OCI-LY7 (cell line): ENCODE data around the gene POLR1A. TPM values are rescaled to one million over a fixed set of nuclear protein-coding genes. Genes with fewer than 3 reads are reported as not detected.

Experiments
- BruUV-seq: library from RNA; stranded (reverse); fragments of 400-500 nt; replicated peaks from 2 replicates; lab custom pipeline; 2021; lab: Mats Ljungman, UMichigan
- CTCF ChIA-PET: fragments of 300-600 bp; sonication (Branson Sonifier 250); formaldehyde crosslinking; loops from one replicate; lab custom pipeline; 2022; ENCODE audit warnings: antibody characterized with exemption; ENCODE audit not compliant: unreplicated experiment; lab: Charles Lee
- POLR2A ChIA-PET: fragments of 300-600 bp; sonication (Branson Sonifier 250); formaldehyde crosslinking; loops from one replicate; lab custom pipeline; 2022; ENCODE audit warnings: antibody characterized with exemption; lab: Charles Lee
- DNase-seq: peaks from one replicate; pipeline ENCODE4 v3.0.0-alpha.2; 2015; ENCODE audit warnings: low spot score
- H2AFZ ChIP-seq: fragments of 200-600 bp; sonication (generic), shearing (Covaris generic); 2 replicates; pipeline ENCODE4 v1.6.1; 2014; ENCODE audit warnings: mild to moderate bottlenecking, antibody characterized with exemption, low read length, moderate library complexity
- H3K27ac ChIP-seq: fragments of 200-600 bp; sonication (generic); 2 replicates; pipeline ENCODE4 v1.5.1; 2014; ENCODE audit warnings: mixed run types, low read depth, mild to moderate bottlenecking, moderate library complexity, low read length, inconsistent platforms; ENCODE audit not compliant: poor library complexity, severe bottlenecking
- H3K36me3 ChIP-seq: fragments of 200-600 bp; sonication (generic); 2 replicates; pipeline ENCODE4 v1.6.1; 2014; ENCODE audit warnings: mild to moderate bottlenecking, antibody characterized with exemption, low read length, moderate library complexity, mixed read lengths; ENCODE audit not compliant: insufficient read depth
- H3K4me1 ChIP-seq: fragments of 200-600 bp; sonication (generic); 2 replicates; pipeline ENCODE4 v1.5.1; 2014; ENCODE audit warnings: mild to moderate bottlenecking, low read length; ENCODE audit not compliant: insufficient read depth, poor library complexity, severe bottlenecking
- H3K4me2 ChIP-seq: fragments of 200-600 bp; sonication (generic); 2 replicates; pipeline ENCODE4 v1.6.1; 2014; ENCODE audit warnings: mild to moderate bottlenecking, low read length
- H3K4me3 ChIP-seq: fragments of 200-600 bp; sonication (generic); 2 replicates; pipeline ENCODE4 v1.5.1; 2014; ENCODE audit warnings: mild to moderate bottlenecking, low read depth, low read length; ENCODE audit not compliant: poor library complexity, severe bottlenecking
- H3K79me2 ChIP-seq: fragments of 200-600 bp; sonication (generic); 2 replicates; pipeline ENCODE4 v1.6.1; 2016; ENCODE audit warnings: low read depth, mild to moderate bottlenecking, low read length, moderate library complexity, mixed read lengths; ENCODE audit not compliant: insufficient read depth
- H3K9me2 ChIP-seq: fragments of 200-600 bp; sonication (generic); 2 replicates; pipeline ENCODE4 v1.6.1; 2016; ENCODE audit warnings: mild to moderate bottlenecking, low read length, mixed read lengths; ENCODE audit not compliant: insufficient read depth
- H3K9me3 ChIP-seq: fragments of 200-600 bp; sonication (generic); 2 replicates; pipeline ENCODE4 v1.6.1; 2014; ENCODE audit warnings: mild to moderate bottlenecking, mixed run types, low read length, mixed read lengths
- H4K20me1 ChIP-seq: fragments of 200-600 bp; sonication (generic); 2 replicates; pipeline ENCODE4 v1.6.1; 2014; ENCODE audit warnings: mild to moderate bottlenecking, antibody characterized with exemption, low read length, moderate library complexity, mixed read lengths; ENCODE audit not compliant: insufficient read depth
- EZH2phosphoT487 ChIP-seq: fragments of 200-600 bp; sonication (generic); IDR thresholded peaks from 2 replicates; pipeline ENCODE4 v1.6.1; 2018; ENCODE audit warnings: low read depth, borderline replicate concordance, mild to moderate bottlenecking, mixed run types, antibody characterized with exemption, low read length, moderate library complexity, mixed read lengths
- intact Hi-C: fragments of 100-400 bp; cut with micrococcal nuclease; formaldehyde crosslinking; loops from one replicate; pipeline ENCODE4 v1.10.0; 2022; ENCODE audit not compliant: unreplicated experiment
- total RNA-seq, 2 experiments: library from RNA; depleted of rRNA in 1 of 2; stranded (reverse); fragments of >200 nt in 1 of 2; shearing (Covaris generic) in 1 of 2; gene quantifications; 2 replicates each; pipeline ENCODE4 v1.2.3, GENCODE V29; 2014 to 2022
- TF ChIP-seq, protein P1 (sequence below): fragments of 200-600 bp; sonication (generic); conservative IDR thresholded peaks from 2 replicates; pipeline ENCODE4 v1.5.1; 2014; ENCODE audit warnings: mild to moderate bottlenecking, antibody characterized with exemption, low read length, moderate library complexity, mixed read lengths

POLR1A gene
- total RNA-seq, 2 experiments from 2014 or later = 17.5 to 53.3 TPM

DNA sequence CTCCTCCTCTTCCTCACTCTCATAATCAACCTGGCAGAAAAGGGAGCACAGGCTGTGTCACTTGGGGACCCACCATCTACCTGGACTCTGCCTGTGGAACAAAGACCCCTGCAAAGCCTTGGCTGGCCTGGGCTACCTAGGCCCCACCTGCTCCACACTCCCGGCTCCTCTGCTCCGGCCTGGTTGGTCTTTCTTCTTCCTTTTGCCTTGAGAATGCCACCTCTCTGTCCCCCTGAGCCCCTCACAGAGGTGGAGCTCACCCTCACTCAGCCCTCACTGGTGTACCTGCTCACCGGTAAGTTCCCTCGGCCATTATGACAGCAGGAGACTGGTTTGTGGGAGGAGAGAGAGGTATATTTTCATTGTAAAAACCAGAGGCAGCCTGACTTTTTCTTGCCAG, 74.1 kb downstream of the POLR1A start:
- ChIA-PET CTCF (no interaction called here), POLR2A (interaction anchor here (0.6 kb wide), 1 partner anchor 96 kb away, joined by 3 read pairs; no protein-coding TSS in a partner anchor)
- intact Hi-C loops = no loop called here
- Histone ChIP-seq H3K9me3 (no peaks in the 10 kb centered on the region), H3K4me2 (no peak overlapping the region), H3K36me3 (peaks cover 92% of the 10 kb centered on the region), H3K4me1 (peaks cover 23% of the 10 kb centered on the region), H3K79me2 (no peaks in the 10 kb centered on the region), H4K20me1 (no peaks in the 10 kb centered on the region), H3K4me3 (no peak overlapping the region), H3K9me2 (no peaks in the 10 kb centered on the region), H2AFZ (no peak overlapping the region), H3K27ac (no peak overlapping the region)
- no peak for TF ChIP-seq EZH2phosphoT487
- TF ChIP-seq, protein P1, sequence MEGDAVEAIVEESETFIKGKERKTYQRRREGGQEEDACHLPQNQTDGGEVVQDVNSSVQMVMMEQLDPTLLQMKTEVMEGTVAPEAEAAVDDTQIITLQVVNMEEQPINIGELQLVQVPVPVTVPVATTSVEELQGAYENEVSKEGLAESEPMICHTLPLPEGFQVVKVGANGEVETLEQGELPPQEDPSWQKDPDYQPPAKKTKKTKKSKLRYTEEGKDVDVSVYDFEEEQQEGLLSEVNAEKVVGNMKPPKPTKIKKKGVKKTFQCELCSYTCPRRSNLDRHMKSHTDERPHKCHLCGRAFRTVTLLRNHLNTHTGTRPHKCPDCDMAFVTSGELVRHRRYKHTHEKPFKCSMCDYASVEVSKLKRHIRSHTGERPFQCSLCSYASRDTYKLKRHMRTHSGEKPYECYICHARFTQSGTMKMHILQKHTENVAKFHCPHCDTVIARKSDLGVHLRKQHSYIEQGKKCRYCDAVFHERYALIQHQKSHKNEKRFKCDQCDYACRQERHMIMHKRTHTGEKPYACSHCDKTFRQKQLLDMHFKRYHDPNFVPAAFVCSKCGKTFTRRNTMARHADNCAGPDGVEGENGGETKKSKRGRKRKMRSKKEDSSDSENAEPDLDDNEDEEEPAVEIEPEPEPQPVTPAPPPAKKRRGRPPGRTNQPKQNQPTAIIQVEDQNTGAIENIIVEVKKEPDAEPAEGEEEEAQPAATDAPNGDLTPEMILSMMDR = no peak
- BruUV-seq = no TSS peak
- DNase-seq = no peak

DNA sequence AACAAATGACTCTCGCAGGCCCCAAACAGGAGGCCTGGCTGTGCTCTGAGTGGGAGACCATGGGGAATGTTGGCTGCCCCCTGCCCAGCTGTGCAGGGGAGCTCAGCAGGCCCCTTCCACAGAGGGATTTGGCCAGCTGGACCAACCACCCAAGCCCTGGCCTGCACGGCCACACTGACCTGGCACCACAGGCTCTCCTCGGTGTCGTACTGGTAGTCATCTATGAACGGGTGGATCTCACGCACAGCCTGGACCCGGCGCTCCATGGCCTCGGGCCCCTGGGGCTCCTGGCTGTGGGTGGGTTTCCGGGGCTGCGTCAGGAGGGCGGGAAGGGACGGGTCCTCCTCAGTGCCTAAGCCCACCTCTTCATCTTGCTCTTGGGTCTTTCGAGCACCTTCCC, 74.5 kb downstream of the POLR1A start:
- Histone ChIP-seq H3K9me3 (no peaks in the 10 kb centered on the region), H3K4me1 (peaks cover 19% of the 10 kb centered on the region), H3K79me2 (no peaks in the 10 kb centered on the region), H4K20me1 (no peaks in the 10 kb centered on the region), H3K27ac (no peak overlapping the region), H3K36me3 (peaks cover 97% of the 10 kb centered on the region), H3K4me3 (no peak overlapping the region), H3K9me2 (no peaks in the 10 kb centered on the region), H3K4me2 (no peak overlapping the region), H2AFZ (no peak overlapping the region)
- intact Hi-C loops = no loop called here
- CTCF ChIA-PET = no interaction called here
- POLR2A ChIA-PET = interaction anchor here (0.6 kb wide), 1 partner anchor 96 kb away, joined by 3 read pairs; no protein-coding TSS in a partner anchor
- TF ChIP-seq, protein P1 = no peak
- no peak for TF ChIP-seq EZH2phosphoT487
- no peak for DNase-seq
- no TSS peak for BruUV-seq

DNA sequence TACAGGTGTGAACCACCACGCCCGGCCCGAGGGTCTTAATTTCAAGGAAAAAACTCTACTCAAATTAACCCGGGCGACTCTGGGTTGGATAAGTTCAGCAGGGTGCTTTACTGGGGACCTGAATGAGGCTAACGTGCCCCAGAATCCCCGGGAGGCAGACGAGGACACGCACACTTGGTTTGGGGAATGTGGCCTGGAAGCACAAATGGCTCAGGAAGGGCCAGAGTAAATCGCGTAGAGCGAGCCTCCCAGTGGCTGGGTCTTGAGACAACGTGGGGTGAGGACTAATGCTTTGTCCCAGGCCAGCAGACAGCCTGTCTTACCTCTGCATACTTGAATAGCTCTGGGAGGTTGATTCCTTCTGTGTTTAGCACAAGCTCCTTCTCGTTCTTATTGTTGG, 75.8 kb downstream of the POLR1A start:
- no peaks in the 10 kb centered on the region for H3K9me2 ChIP-seq
- no peaks in the 10 kb centered on the region for H3K9me3 ChIP-seq
- no peak for TF ChIP-seq EZH2phosphoT487
- TF ChIP-seq, protein P1 = no peak
- no peak overlapping the region for H3K27ac ChIP-seq
- peaks cover 6% of the 10 kb centered on the region for H3K4me1 ChIP-seq
- no TSS peak for BruUV-seq
- no peak for DNase-seq
- H2AFZ ChIP-seq = no peak overlapping the region
- ChIA-PET POLR2A (interaction anchor here (0.6 kb wide), 1 partner anchor 404 kb away, joined by 3 read pairs; no protein-coding TSS in a partner anchor), CTCF (no interaction called here)
- H3K4me2 ChIP-seq = no peak overlapping the region
- intact Hi-C loops = no loop called here
- no peak overlapping the region for H3K4me3 ChIP-seq
- H3K79me2 ChIP-seq = no peaks in the 10 kb centered on the region
- peaks cover 100% of the 10 kb centered on the region for H3K36me3 ChIP-seq
- no peaks in the 10 kb centered on the region for H4K20me1 ChIP-seq
